Left cardiac atrium (tissue), 4 donors: Measurements from ENCODE around the gene TMEM8B. TPM values are rescaled to one million over a fixed set of nuclear protein-coding genes. Genes with fewer than 3 reads are reported as not detected.
"Not testable (repeated sequence)": the region's sequence is repeated elsewhere in the genome, so short reads cannot be mapped to it uniquely, and the experiment has no call there.

Experiments used
- ATAC-seq, 2 donors: fragments of 200-7000 bp; cut with Tn5 transposase; one replicate each; pipeline ENCODE4 v1.9.1; 2020; ENCODE audit warnings: mild to moderate bottlenecking in 2 of 2, moderate library complexity in 2 of 2
- DNase-seq: peaks from one replicate; pipeline ENCODE4 v3.0.0-alpha.2; 2020
- intact Hi-C, 2 donors: fragments of 100-400 bp; cut with DNase I; formaldehyde crosslinking; loops; one replicate each; pipeline versions ENCODE4 v1.14.1 to v1.15.1; 2022 to 2023
- total RNA-seq, 2 donors: library from RNA; stranded (reverse); fragmentation: NEBNext Ultra II Directional; extraction: Animal tissue kit (Norgen Biotek cat#: 25700); gene quantifications; one replicate each; pipeline ENCODE4 v1.2.1, GENCODE V29; 2021
- donor health status: DM: no; HTN: yes; CAD: no.
- donor health status: DM: no; HTN: yes; CAD: no; lungs with severe emphysema.
- donor health status: DM: yes; HTN: yes; CAD: no.
- donor health status: Dilated cardiomyopathy.

Gene TMEM8B
- total RNA-seq, 2 donors from 2014 or later: 14.7 to 15.6 TPM

GRCh38 chr9:35910613-35911359, 81.8 kb downstream of the TMEM8B start:
- DNase-seq (no peak), ATAC-seq (no peak)
- intact Hi-C loops: no loop called here

GRCh38 chr9:35911690-35912089, 82.7 kb downstream of the TMEM8B start:
- intact Hi-C loops: no loop called here
- ATAC-seq: no peak
- DNase-seq: peak; percentile 42

DNA sequence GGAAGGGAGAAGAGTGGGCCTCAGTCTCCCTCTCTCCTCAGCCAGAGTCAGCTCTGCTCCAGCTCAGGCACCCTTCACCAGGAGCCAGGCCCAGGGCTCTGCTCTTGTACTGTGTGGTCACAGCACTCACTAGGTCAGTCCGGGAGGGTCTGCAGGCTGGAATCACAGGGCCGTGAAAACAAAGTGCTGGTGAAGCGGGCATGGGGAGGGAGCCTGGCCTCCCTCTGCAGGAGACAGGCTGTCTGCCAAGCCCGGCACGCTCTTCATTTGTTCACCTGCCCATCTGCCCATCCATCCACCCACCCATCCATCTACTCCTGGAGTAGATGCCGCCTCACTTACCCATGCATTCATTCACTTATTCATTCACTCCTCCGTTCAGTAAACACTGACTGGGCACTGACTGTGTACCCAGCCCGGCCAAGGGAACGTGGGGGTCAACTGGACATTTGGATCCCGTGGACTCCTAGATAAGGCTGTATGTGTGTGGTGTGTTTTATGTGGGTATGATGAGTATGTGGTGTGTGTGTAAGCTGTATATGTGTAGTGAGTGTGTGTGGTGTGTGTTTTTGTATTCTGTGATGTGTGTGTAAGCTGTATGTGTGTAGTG, 83.9 kb downstream of the TMEM8B start:
- ATAC-seq: no peak
- intact Hi-C loops: no loop called here
- DNase-seq: no peak

- DNase-seq, ATAC-seq, intact Hi-C loops: not testable (repeated sequence)
These were observed 84.4 kb downstream of the TMEM8B start for GRCh38 chr9:35913429-35913828.

DNA sequence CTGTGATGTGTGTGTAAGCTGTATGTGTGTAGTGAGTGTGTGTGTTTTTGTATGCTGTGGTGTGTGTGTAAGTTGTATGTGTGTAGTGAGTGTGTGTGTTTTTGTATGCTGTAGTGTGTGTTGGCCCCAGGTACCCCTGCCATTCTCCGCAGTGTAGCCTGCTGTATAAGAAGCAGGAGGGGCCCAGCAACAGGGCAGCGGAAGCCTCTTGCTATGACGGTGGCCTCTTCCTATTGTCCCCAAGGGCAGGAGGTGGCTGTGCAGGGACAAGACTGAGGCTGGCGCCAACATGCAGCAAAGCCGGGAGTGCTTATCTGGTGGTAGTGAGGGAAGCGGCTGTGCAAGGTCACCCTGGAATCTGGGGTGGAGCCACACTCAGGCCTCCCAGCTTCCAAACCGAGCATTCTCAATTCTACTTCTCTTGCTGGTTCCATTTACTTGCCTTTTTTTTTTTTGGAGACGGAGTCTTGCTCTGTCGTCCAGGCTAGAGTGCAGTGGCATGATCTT, 85.3 kb downstream of the TMEM8B start:
- ATAC-seq (peak; percentile 86 to 92), DNase-seq (peak; percentile 85)
- intact Hi-C loops: no loop called here

Other genes with a start within 250 kb of the TMEM8B start
- 10 to 100 TPM; 30.7 to 31.9 TPM for gene TESK1, start 224.0 kb upstream of the TMEM8B start, total RNA-seq
- gene CD72, start 210.8 kb upstream of the TMEM8B start, total RNA-seq: 1 to 10 TPM in 1 of 2 donors, under 1 TPM in 1; 0.97 to 1.6 TPM
- gene SIT1, start 178.3 kb upstream of the TMEM8B start, total RNA-seq: 1 to 10 TPM in 1 of 2 donors, under 1 TPM in 1; 0.86 to 1.6 TPM
- gene RMRP, start 171.2 kb upstream of the TMEM8B start, total RNA-seq: over 10,000 TPM; 14,118 to 22,490 TPM
- gene CCDC107, start 170.9 kb upstream of the TMEM8B start, total RNA-seq: 10 to 100 TPM; 52.3 to 70.9 TPM
- under 1 TPM; 0.18 to 0.84 TPM for gene ARHGEF39, start 164.0 kb upstream of the TMEM8B start, total RNA-seq
- 1 to 10 TPM; 1.6 to 2.8 TPM for gene CA9, start 155.3 kb upstream of the TMEM8B start, total RNA-seq
- 100 to 1,000 TPM; 523 to 604 TPM for gene TPM2, start 139.3 kb upstream of the TMEM8B start, total RNA-seq
- 100 to 1,000 TPM; 301 to 324 TPM for gene TLN1, start 97.0 kb upstream of the TMEM8B start, total RNA-seq
- 10 to 100 TPM; 24.6 to 36.2 TPM for gene CREB3, start 96.6 kb upstream of the TMEM8B start, total RNA-seq
- 10 to 100 TPM; 92.5 to 97.7 TPM for gene GBA2, start 80.0 kb upstream of the TMEM8B start, total RNA-seq
- 10 to 100 TPM; 23.6 to 34.6 TPM for gene RGP1, start 79.9 kb upstream of the TMEM8B start, total RNA-seq
- not detected for gene MSMP, start 75.0 kb upstream of the TMEM8B start, total RNA-seq
- 10 to 100 TPM; 21.1 to 24.3 TPM for gene NPR2, start 37.6 kb upstream of the TMEM8B start, total RNA-seq
- 1 to 10 TPM; 1.3 to 1.9 TPM for gene SPAG8, start 17.0 kb upstream of the TMEM8B start, total RNA-seq
- 10 to 100 TPM; 53.4 to 54.3 TPM for gene HINT2, start 14.2 kb upstream of the TMEM8B start, total RNA-seq
- not detected for gene FAM221B, start 496 bp upstream of the TMEM8B start, total RNA-seq
- not detected for gene OR13J1, start 41.2 kb downstream of the TMEM8B start, total RNA-seq
- gene HRCT1, start 77.0 kb downstream of the TMEM8B start, total RNA-seq: 1 to 10 TPM; 4.6 to 9.3 TPM
- 10 to 100 TPM in 1 of 2 donors, 1 to 10 TPM in 1; 7.6 to 13.1 TPM for gene SPAAR, start 80.3 kb downstream of the TMEM8B start, total RNA-seq
- not detected for gene OR2S2, start 128.9 kb downstream of the TMEM8B start, total RNA-seq
- 1 to 10 TPM; 8.1 to 8.9 TPM for gene RECK, start 207.7 kb downstream of the TMEM8B start, total RNA-seq